ENCODE results near the gene IFIT1B.

IFIT1B gene

GRCh38 chr10:89414146-89414878 is 36.5 kb downstream of the IFIT1B start, which contains the start of gene IFIT5:
IFIT5 (plus strand) TSS chr10:89414568; CDS start chr10:89414799, 231 bp downstream.
- DNase-seq: peak; percentile 58

- DNase-seq: peak; percentile 46
These were observed 37.3 kb downstream of the IFIT1B start for GRCh38 chr10:89414879-89415821.

GRCh38 chr10:89416465-89416864 is 38.6 kb downstream of the IFIT1B start:
- no peak for DNase-seq

GRCh38 chr10:89419548-89419947 is 41.7 kb downstream of the IFIT1B start:
- DNase-seq: no peak

GRCh38 chr10:89421018-89421476 is 43.2 kb downstream of the IFIT1B start:
- DNase-seq: no peak

GRCh38 chr10:89425000-89425399 is 47.1 kb downstream of the IFIT1B start:
- no peak for DNase-seq

GRCh38 chr10:89426230-89426868 is 48.5 kb downstream of the IFIT1B start:
- DNase-seq: no peak

GRCh38 chr10:89427629-89428028 is 49.8 kb downstream of the IFIT1B start:
- DNase-seq: no peak

- no peak for DNase-seq
These were observed 51.0 kb downstream of the IFIT1B start for GRCh38 chr10:89428877-89429276.

GRCh38 chr10:89431977-89432376 is 54.1 kb downstream of the IFIT1B start:
- no peak for DNase-seq
